Keratinocyte (primary cell): Measurements from ENCODE around the gene TMEM131. TPM values are rescaled to one million over a fixed set of nuclear protein-coding genes. Genes with fewer than 3 reads are reported as not detected.

Experiments used
- DNase-seq: peaks from one replicate; pipeline ENCODE4 v3.0.0-alpha.2; 2011; ENCODE audit warnings: low read depth, missing footprints, low spot score
- FAIRE-seq: peaks from 2 replicates; lab custom pipeline; 2011; peaks lifted over from hg19 to GRCh38; lab: Jason Lieb, UNC
- H2AFZ ChIP-seq: 2 replicates; pipeline ENCODE4 v1.6.0; 2012; ENCODE audit warnings: low read length, control low read depth, inconsistent platforms; ENCODE audit not compliant: control insufficient read depth
- H3K27ac ChIP-seq: 2 replicates; pipeline ENCODE4 v1.5.1; 2011; ENCODE audit warnings: low read length; ENCODE audit not compliant: control insufficient read depth, insufficient read depth
- H3K27me3 ChIP-seq: 3 replicates; pipeline ENCODE4 v1.6.0; 2011; ENCODE audit warnings: low read length; ENCODE audit not compliant: control insufficient read depth, insufficient read depth; ENCODE audit errors: extremely low read depth
- H3K36me3 ChIP-seq, 2 experiments: 2 replicates in 1 of 2; 3 replicates in 1 of 2; pipeline ENCODE4 v1.5.1; 2011; ENCODE audit warnings: low read length in 2 of 2, mild to moderate bottlenecking in 1 of 2; ENCODE audit not compliant: control insufficient read depth in 2 of 2, insufficient read depth in 2 of 2; ENCODE audit errors: extremely low read depth in 1 of 2
- H3K4me1 ChIP-seq: 3 replicates; pipeline ENCODE4 v1.5.1; 2011; ENCODE audit warnings: low read length; ENCODE audit not compliant: control insufficient read depth, insufficient read depth; ENCODE audit errors: extremely low read depth
- H3K4me2 ChIP-seq: 3 replicates; pipeline ENCODE4 v1.6.0; 2011; ENCODE audit warnings: low read depth, low read length; ENCODE audit not compliant: control insufficient read depth, insufficient read depth; ENCODE audit errors: extremely low read depth
- H3K4me3 ChIP-seq, 3 experiments: fragments of 200-600 bp in 1 of 3; sonication (generic) in 1 of 3; 2 replicates in 2 of 3; 3 replicates in 1 of 3; pipeline ENCODE4 v1.5.1; 2011 to 2016; ENCODE audit warnings: low read length in 3 of 3, mild to moderate bottlenecking in 3 of 3, control low read depth in 2 of 3, inconsistent platforms in 1 of 3, low read depth in 1 of 3, mixed read lengths in 1 of 3, mixed run types in 1 of 3, moderate library complexity in 1 of 3; ENCODE audit not compliant: control insufficient read depth in 2 of 3, insufficient read depth in 2 of 3; ENCODE audit errors: extremely low read depth in 1 of 3
- H3K79me2 ChIP-seq: 2 replicates; pipeline ENCODE4 v1.6.0; 2012; ENCODE audit warnings: low read length; ENCODE audit not compliant: control insufficient read depth, insufficient read depth
- H3K9ac ChIP-seq: 3 replicates; pipeline ENCODE4 v1.6.0; 2011; ENCODE audit warnings: low read length; ENCODE audit not compliant: control insufficient read depth, insufficient read depth; ENCODE audit errors: extremely low read depth
- H3K9me1 ChIP-seq: 3 replicates; pipeline ENCODE4 v1.6.0; 2011; ENCODE audit warnings: low read length; ENCODE audit not compliant: control insufficient read depth, insufficient read depth; ENCODE audit errors: extremely low read depth
- H3K9me3 ChIP-seq: 2 replicates; pipeline ENCODE4 v1.5.1; 2012; ENCODE audit warnings: low read depth, low read length; ENCODE audit not compliant: control insufficient read depth
- H4K20me1 ChIP-seq: 3 replicates; pipeline ENCODE4 v1.6.0; 2011; ENCODE audit warnings: low read length; ENCODE audit not compliant: control insufficient read depth, insufficient read depth; ENCODE audit errors: extremely low read depth
- CTCF ChIP-seq, 3 experiments: IDR thresholded peaks in 1 of 3; conservative IDR thresholded peaks in 1 of 3; optimal IDR thresholded peaks in 1 of 3; 2 replicates in 2 of 3; 3 replicates in 1 of 3; pipeline versions ENCODE3 to v1.5.1; 2011; ENCODE audit warnings: low read length in 3 of 3, mild to moderate bottlenecking in 3 of 3, moderate library complexity in 2 of 3, control low read depth in 1 of 3, inconsistent platforms in 1 of 3; ENCODE audit not compliant: insufficient read depth in 2 of 3; ENCODE audit errors: extremely low read depth in 1 of 3
- EZH2 ChIP-seq: IDR thresholded peaks from one replicate; pipeline ENCODE4 v1.6.1; 2012; ENCODE audit warnings: inconsistent platforms, mild to moderate bottlenecking, low read length, moderate library complexity
- dilution Hi-C: fragments of 300-500 bp; cut with MboI; formaldehyde crosslinking; loops from one replicate; pipeline ENCODE4 v1.7.0; 2020; ENCODE audit warnings: low sequenced_read_pairs; ENCODE audit not compliant: extremely low pct_ligation_motif_present
- polyA plus RNA-seq, 5 experiments: library from polyadenylated mRNA; depleted of rRNA in 3 of 5; stranded (reverse) in 3 of 5; stranded (forward) in 1 of 5; unstranded in 1 of 5; fragments of >200 nt; gene quantifications; 1 replicate in 1 of 5; 2 replicates in 3 of 5; 3 replicates in 1 of 5; pipeline versions ENCODE4 v1.2.1 to v1.2.3, GENCODE V29; 2011 to 2012; ENCODE audit warnings: missing spikeins in 2 of 5, low read depth in 1 of 5, low replicate concordance in 1 of 5

TMEM131 gene
- polyA plus RNA-seq, 1 donor (not counting 4 experiments of a cell fraction or from before 2014, with no cell fraction given), result 25.5 TPM

- Histone ChIP-seq H3K79me2 (no peaks in the 10 kb centered on the region), H3K27ac (no peak overlapping the region), H3K27me3 (no peaks in the 10 kb centered on the region), H3K4me1 (no peaks in the 10 kb centered on the region), H4K20me1 (no peaks in the 10 kb centered on the region), H2AFZ (no peak overlapping the region), H3K9me1 (no peaks in the 10 kb centered on the region), H3K9me3 (no peaks in the 10 kb centered on the region), H3K4me2 (no peak overlapping the region), H3K36me3 (no peaks in the 10 kb centered on the region), H3K4me3 (no peak overlapping the region), H3K9ac (no peak overlapping the region)
- DNase-seq (no peak), FAIRE-seq (no peak)
- TF ChIP-seq CTCF (optimal IDR thresholded peaks at IDR 0.05 in 1 of 3, IDR thresholded peaks at IDR 0.05 in 1 of 3, conservative IDR thresholded peaks at IDR 0.05 in 1 of 3; ENCODE audit: extremely low read depth in 1 of 3, insufficient read depth in 2 of 3, low read length in 3 of 3), result no peak
- no peak for TF ChIP-seq EZH2
- dilution Hi-C loops, result no loop called here
These were observed 41.5 kb upstream of the TMEM131 start for GRCh38 chr2:98037206-98037605.

GRCh38 chr2:98036349-98037000, 40.7 kb upstream of the TMEM131 start:
- DNase-seq, result no peak
- H3K27ac ChIP-seq, result no peak overlapping the region
- H3K36me3 ChIP-seq, result no peaks in the 10 kb centered on the region
- H3K9me3 ChIP-seq, result no peaks in the 10 kb centered on the region
- H3K4me2 ChIP-seq, result no peak overlapping the region
- no peaks in the 10 kb centered on the region for H3K27me3 ChIP-seq
- H3K9me1 ChIP-seq, result no peaks in the 10 kb centered on the region
- H3K4me3 ChIP-seq, result no peak overlapping the region
- FAIRE-seq, result no peak
- H3K4me1 ChIP-seq, result no peaks in the 10 kb centered on the region
- H3K9ac ChIP-seq, result no peak overlapping the region
- H3K79me2 ChIP-seq, result no peaks in the 10 kb centered on the region
- H4K20me1 ChIP-seq, result no peaks in the 10 kb centered on the region
- H2AFZ ChIP-seq, result no peak overlapping the region
- dilution Hi-C loops, result no loop called here
- TF ChIP-seq CTCF (optimal IDR thresholded peaks at IDR 0.05 in 1 of 3, IDR thresholded peaks at IDR 0.05 in 1 of 3, conservative IDR thresholded peaks at IDR 0.05 in 1 of 3; ENCODE audit: extremely low read depth in 1 of 3, insufficient read depth in 2 of 3, low read length in 3 of 3) (no peak), EZH2 (no peak)
